Activated naive CD8-positive, alpha-beta T cell (primary cell): Measurements from ENCODE around the gene APOBEC3F.

Source experiments
- H3K27ac Mint-ChIP-seq: one replicate; pipeline ENCODE4 v1.8.0; 2021; ENCODE audit warnings: mixed read lengths
- H3K27me3 Mint-ChIP-seq: one replicate; pipeline ENCODE4 v1.8.0; 2021; ENCODE audit warnings: mixed read lengths
- H3K36me3 Mint-ChIP-seq: one replicate; pipeline ENCODE4 v1.8.0; 2021; ENCODE audit warnings: mixed read lengths
- H3K4me1 Mint-ChIP-seq: one replicate; pipeline ENCODE4 v1.8.0; 2021; ENCODE audit warnings: low read depth, mixed read lengths
- H3K4me3 Mint-ChIP-seq: one replicate; pipeline ENCODE4 v1.8.0; 2021; ENCODE audit warnings: mild to moderate bottlenecking, mixed read lengths
- H3K9me3 Mint-ChIP-seq: one replicate; pipeline ENCODE4 v1.8.0; 2021; ENCODE audit warnings: low read depth, mixed read lengths

Gene APOBEC3F

DNA sequence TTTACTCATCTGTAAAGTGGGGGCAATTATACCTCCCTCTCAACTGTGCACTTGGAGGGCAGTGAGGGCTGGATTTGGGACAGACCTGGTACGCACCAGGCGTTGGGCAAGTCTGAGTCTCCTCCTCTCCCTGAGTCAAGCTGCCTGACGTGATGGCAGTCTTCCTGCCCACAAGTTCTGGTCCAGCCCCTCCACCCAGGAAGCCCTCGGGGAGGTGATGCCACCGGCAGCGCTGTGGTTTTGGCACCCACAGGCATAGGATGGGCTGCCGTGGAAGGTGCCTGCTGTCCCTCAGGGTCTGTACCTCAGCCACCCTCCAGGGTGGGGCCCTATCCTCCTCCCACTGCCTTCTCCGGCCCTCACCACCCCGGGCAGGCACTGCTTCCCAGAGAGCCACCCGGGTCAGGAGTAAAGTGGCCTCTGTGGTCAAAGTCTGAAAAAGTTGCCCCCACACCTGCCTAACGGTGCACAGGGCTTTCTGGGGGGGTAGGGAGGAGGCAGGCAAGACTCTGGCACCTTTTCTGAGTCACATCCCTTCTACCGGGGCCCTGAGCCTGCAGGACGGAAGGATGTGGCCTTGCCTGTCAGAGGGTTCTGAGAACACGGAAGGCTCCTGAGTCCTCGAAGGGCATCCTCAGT is 49.9 kb downstream of the APOBEC3F start:
- H3K36me3 Mint-ChIP-seq: no peaks in the 10 kb centered on the region
- peaks cover 66% of the 10 kb centered on the region for H3K4me1 Mint-ChIP-seq
- peak overlapping the region; percentile 79 for H3K4me3 Mint-ChIP-seq
- H3K27me3 Mint-ChIP-seq: no peaks in the 10 kb centered on the region
- H3K9me3 Mint-ChIP-seq: no peaks in the 10 kb centered on the region
- H3K27ac Mint-ChIP-seq: peak overlapping the region; percentile 92

DNA sequence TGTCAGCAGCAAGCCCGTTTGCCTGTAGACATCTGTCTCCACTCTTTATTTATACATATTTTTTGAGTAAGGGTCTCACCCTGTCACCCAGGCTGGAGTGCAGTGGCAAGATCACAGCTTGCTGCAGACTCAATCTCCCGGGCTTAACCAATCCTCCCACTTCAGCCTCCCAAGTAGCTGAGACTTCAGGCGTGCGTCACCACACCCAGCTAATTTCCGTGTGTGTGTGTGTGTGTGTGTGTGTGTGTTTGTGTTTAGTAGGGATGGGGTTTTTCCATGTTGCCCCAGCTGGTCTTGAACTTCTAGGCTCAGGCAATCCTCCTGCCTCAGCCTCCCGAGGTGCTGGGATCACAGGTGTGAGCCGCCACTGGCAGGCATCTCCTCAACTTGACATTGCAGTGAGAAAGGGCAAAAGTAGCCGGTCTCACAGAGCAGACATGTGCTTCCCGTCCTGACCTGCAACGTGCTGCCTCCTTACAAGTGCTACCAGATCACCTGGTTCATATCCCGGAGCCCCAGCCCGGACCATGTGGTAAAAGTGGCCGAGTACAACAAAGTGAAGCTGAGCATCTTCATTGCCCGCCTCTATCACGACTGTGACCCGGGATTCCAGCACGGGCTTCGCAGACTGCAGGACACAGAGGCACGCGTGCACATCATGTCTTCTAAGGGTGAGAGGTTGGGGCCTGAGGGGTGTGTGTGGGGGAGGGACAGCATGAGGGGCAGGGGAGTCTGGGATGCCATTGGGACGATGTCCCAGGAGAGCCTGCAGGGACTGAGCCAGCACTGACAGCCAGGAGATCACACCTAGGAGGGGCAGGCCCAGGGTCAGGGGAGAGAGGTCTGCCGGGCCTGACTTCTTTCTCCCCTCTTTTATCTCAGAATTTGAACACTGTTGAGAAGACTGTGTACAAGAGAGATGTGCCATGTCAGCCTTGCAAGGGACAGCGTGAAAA is 50.7 kb downstream of the APOBEC3F start:
- Mint-ChIP-seq H3K9me3 (no peaks in the 10 kb centered on the region), H3K36me3 (no peaks in the 10 kb centered on the region), H3K27me3 (no peaks in the 10 kb centered on the region), H3K4me3 (peak overlapping the region; percentile 79), H3K27ac (peak overlapping the region; percentile 92), H3K4me1 (peaks cover 69% of the 10 kb centered on the region)

DNA sequence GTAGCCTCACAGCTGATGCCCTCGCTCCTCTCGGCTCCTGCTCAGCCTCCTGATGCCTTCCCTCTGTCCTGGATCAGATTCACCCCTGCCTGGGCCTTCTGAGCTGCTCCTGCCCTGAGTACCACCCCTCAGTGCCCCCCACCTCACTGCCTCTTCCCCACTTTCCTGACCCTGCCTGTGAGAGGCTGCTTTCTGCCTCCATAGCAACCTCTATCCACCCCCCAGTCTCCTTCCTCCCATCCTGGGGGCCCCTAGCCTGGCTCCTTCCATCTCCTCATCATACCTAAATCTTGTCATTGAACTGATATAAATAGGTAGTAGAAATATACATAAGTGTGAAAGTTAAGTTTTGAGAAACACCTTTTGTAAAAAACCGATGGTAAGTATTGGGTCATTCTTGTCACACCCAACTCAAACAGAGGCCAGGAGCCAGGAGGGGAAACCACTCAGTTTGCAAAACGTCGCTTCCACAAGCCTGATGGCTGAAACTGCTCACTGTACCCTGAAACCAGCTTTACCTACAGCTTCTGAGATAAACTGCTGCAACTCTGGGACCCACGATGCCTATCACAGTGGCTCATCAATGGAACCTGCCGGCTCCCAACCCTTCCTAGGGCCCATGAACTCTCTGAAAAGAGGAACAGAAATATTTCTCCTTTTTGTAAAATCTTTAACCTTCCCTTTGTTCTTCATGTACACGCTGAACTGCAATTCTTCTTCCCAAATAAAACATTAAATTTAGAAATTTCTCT is 51.6 kb downstream of the APOBEC3F start:
- H3K36me3 Mint-ChIP-seq: no peaks in the 10 kb centered on the region
- H3K27me3 Mint-ChIP-seq: no peaks in the 10 kb centered on the region
- H3K27ac Mint-ChIP-seq: peak overlapping the region; percentile 68
- H3K4me3 Mint-ChIP-seq: peak overlapping the region; percentile 40
- no peaks in the 10 kb centered on the region for H3K9me3 Mint-ChIP-seq
- peaks cover 74% of the 10 kb centered on the region for H3K4me1 Mint-ChIP-seq

DNA sequence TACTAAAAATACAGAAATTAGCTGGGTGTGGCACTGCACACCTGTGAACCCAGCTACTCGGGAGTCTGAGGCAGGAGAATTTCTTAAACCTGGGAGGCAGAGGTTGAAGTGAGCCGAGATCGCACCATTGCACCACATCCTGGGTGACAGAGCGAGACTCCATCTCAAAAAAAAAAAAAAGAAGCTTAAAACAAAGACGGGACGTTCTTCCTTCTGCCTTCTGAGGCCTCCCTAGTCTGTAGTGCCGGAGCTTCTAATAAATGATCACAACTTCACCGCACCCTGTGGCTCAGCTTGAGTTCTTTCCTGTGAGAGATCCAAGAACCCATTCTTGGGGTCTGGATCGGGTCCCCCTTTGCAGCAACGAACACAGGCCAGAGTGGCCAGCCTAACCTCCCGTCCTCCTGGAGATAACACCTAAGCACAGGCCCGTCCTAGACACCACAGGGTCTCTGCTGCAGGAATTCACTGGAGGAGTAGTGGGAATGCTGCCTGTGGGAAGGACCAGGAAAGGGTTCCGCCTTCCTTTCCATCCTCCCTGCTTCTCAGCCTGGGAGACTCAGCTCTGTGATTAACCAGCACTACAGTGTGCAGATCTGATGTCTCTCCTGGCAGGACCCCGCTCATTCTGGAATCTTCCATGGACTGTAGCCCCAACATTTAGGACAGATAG is 54.2 kb downstream of the APOBEC3F start:
- Mint-ChIP-seq H3K27me3 (no peaks in the 10 kb centered on the region), H3K4me3 (peak overlapping the region; percentile 23), H3K27ac (peak overlapping the region; percentile 7), H3K9me3 (no peaks in the 10 kb centered on the region), H3K4me1 (peaks cover 79% of the 10 kb centered on the region), H3K36me3 (no peaks in the 10 kb centered on the region)

DNA sequence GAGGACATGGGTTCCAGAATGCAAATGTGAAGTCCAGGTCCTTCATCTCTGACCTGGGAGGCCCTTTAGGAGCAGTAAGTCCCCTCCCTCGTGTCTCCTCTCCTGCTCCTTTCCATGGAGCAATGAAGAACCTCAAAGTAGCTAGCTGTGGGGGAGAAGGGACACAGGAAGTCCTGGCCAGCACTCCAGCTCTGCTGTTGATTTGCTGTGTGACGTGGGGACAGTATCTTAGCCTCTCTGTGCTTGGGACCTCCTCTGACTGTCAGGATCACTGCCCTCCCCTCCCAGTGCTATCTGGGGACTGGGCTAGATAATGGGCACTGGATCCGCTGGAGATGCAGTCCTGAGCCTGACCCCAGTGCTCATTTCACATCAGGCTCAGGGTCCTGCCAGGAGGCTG is 55.3 kb downstream of the APOBEC3F start:
- Mint-ChIP-seq H3K9me3 (no peaks in the 10 kb centered on the region), H3K27ac (no peak overlapping the region)

DNA sequence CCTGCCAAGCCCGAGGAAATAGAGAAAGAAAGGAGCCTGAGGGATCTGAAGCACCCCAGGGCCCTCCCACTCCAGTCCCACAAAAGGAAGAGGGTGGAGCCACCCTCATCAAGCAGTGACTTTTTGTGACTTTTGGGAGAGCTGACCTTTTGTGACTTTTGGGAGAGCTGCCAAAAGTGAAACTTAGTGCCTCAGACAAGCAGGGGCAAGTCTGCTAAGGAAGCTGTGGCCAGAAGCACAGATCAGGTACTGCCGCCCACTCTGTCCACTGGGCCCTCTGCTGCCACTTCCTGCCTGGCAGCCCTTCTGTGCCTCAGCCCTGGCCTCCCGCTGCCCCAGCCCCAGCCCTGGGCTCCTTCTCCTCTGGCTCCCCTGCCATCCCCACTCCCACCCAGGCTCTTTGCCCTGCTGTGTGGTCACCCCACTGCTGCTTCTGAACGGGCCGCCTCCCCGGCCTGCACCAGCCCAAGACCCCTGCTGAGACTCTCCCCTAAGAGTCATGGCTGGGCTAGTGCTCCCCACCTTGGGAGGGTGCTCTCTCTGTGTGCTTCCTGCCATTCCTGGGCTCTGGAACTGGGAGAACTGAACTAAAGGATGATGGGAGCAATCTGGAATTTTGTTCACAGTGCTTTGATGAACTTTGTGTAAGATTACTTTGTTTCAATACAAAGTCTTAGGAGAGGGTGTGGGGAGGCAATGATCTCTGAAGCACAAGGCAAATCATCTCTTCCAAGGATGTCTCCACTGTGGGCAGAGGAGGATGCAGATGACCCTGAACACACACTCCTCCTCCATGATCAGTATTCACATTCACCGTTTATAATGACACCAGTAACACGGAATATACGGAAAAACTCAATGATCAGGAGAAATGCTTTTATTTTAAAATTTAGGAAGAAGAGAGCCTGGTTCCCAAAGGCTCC is 56.7 kb downstream of the APOBEC3F start, which contains the start of gene APOBEC3H:
TSS of gene APOBEC3H (plus strand) at position 147 of the 923 bp plus-strand sequence. CDS start 3,035 bp downstream, outside the sequence.
- no peaks in the 10 kb centered on the region for H3K9me3 Mint-ChIP-seq
- peak within 1 kb of the TSS; percentile 62 for H3K4me3 Mint-ChIP-seq
- no peaks in the 10 kb centered on the region for H3K27me3 Mint-ChIP-seq
- H3K4me1 Mint-ChIP-seq: peaks cover 62% of the 10 kb centered on the region
- peak within 1 kb of the TSS; percentile 64 for H3K27ac Mint-ChIP-seq
- H3K36me3 Mint-ChIP-seq: no peaks in the 10 kb centered on the region

More for the DNA sequence above, 55.3 kb downstream of the APOBEC3F start:
- Mint-ChIP-seq H3K4me1 (peaks cover 74% of the 10 kb centered on the region), H3K27me3 (no peaks in the 10 kb centered on the region), H3K36me3 (no peaks in the 10 kb centered on the region), H3K4me3 (no peak overlapping the region)

DNA sequence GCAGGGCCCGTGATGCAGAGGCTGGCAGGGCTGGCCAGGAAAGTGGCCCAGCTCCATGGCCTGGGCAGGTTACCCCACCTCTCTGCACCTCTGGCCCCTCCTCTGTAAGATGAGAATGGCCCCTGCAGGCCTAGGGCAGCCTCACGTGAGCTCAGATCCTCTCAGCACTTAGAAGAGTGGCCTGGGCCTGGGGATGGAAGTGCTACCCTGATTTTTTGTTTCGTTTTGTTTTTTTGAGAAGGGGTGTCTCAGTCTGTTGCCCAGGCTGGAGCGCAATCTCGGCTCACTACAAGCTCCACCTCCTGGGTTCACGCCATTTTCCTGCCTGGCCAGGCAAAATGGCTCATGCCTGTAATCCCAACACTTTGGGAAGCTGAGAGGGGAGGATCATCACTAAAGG is 57.4 kb downstream of the APOBEC3F start:
- H3K27ac Mint-ChIP-seq: no peak overlapping the region
- H3K4me3 Mint-ChIP-seq: no peak overlapping the region
- no peaks in the 10 kb centered on the region for H3K27me3 Mint-ChIP-seq

DNA sequence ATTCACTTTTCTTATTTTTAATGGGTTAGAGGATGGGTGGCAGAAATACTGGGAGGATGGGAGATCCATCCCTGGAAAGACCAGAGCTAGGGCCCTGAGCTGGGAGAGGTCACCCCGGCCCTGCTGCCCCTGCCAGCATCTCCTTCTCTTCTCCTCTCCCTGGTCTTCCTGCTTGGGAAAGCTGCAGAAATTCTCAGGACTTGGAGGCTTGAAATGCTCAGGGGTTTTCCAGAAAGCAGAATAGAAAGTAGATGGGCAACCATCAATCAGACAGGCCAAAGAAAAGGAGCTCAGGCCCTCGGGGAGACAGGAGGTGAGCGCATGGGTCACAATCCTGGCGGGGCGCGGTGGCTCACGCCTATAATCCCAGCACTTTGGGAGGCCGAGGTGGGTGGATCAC is 57.9 kb downstream of the APOBEC3F start:
- no peaks in the 10 kb centered on the region for H3K27me3 Mint-ChIP-seq
- peaks cover 52% of the 10 kb centered on the region for H3K4me1 Mint-ChIP-seq
- no peak overlapping the region for H3K27ac Mint-ChIP-seq
- H3K4me3 Mint-ChIP-seq: no peak overlapping the region
- no peaks in the 10 kb centered on the region for H3K9me3 Mint-ChIP-seq
- H3K36me3 Mint-ChIP-seq: no peaks in the 10 kb centered on the region

More for the DNA sequence above, 57.4 kb downstream of the APOBEC3F start:
- Mint-ChIP-seq H3K9me3 (no peaks in the 10 kb centered on the region), H3K4me1 (peaks cover 56% of the 10 kb centered on the region), H3K36me3 (no peaks in the 10 kb centered on the region)

DNA sequence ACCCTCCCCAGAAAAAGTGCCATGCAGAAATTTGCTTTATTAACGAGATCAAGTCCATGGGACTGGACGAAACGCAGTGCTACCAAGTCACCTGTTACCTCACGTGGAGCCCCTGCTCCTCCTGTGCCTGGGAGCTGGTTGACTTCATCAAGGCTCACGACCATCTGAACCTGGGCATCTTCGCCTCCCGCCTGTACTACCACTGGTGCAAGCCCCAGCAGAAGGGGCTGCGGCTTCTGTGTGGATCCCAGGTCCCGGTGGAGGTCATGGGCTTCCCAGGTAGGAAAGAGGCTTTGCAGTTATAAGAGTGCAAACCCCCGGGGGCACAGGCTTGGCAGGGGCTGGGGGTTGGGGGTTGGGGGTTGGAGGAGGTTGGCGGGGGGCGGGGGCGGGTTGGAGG is 60.6 kb downstream of the APOBEC3F start:
- no peaks in the 10 kb centered on the region for H3K9me3 Mint-ChIP-seq
- H3K27me3 Mint-ChIP-seq: no peaks in the 10 kb centered on the region
- H3K4me1 Mint-ChIP-seq: peaks cover 38% of the 10 kb centered on the region
- H3K27ac Mint-ChIP-seq: no peak overlapping the region
- H3K4me3 Mint-ChIP-seq: no peak overlapping the region
- H3K36me3 Mint-ChIP-seq: no peaks in the 10 kb centered on the region

DNA sequence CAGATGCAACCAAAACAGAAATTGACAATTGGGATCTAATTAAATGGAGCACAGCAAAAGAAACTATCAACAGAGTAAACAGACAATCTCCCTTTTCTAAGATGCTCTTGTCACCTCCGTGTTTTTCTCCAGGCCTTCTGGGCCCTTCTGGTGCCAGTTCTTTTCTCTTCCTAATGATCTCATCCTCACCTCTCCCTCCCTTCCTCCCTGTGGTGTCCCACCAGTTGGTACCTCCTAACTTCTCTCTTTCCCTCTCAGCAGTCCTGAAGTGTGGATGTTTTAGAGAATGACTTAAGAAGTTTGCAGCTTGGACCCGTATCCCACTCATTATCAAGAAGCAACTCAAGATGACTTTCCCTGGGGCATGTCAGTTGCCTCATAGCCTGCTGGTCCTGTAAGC is 62.8 kb downstream of the APOBEC3F start:
- Mint-ChIP-seq H3K9me3 (no peaks in the 10 kb centered on the region), H3K27me3 (no peaks in the 10 kb centered on the region), H3K27ac (no peak overlapping the region), H3K36me3 (no peaks in the 10 kb centered on the region), H3K4me1 (peaks cover 22% of the 10 kb centered on the region), H3K4me3 (no peak overlapping the region)
